GOT3 (cell line): Measurements from ENCODE around the gene NUP214.
"Not testable (repeated sequence)": the region's sequence is repeated elsewhere in the genome, so short reads cannot be mapped to it uniquely, and the experiment has no call there.

Experiments used
- DNase-seq: peaks from one replicate; lab custom pipeline; 2025; ENCODE audit warnings: mixed read lengths; lab: John Stamatoyannopoulos, UW

NUP214 gene

DNA sequence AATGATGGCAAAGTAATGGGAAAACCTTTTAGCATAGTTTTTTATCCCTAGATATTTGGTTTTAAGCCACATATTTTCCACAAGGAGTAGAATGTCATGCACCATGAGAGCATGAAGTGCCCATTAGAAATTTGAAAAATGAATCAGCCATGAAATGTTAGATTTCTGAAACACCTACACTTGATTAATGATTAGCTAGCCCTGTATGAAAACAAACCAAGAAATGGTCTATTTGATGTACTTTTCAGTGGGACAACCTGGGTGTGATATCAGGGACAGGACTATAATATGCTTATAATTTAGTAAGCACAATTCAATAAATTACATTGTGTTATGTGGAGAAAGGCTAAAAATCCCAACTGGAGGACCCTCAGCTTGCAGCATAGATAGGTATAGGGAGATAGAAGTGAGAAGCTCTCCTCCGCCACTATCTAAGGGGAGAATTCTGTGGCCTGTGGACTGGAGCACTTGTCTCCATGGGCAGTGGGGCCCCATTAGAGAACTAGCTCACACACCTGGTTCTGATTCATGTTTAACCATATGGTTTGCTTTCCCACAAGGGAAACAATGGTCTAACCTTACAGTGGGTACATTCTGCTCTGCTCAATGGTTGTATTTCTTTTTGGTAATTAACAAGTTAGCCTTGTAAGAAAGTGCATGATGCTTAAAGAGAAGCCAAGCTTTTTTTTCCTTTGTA lies 35.2 kb downstream of the NUP214 start:
- DNase-seq, result no peak

DNA sequence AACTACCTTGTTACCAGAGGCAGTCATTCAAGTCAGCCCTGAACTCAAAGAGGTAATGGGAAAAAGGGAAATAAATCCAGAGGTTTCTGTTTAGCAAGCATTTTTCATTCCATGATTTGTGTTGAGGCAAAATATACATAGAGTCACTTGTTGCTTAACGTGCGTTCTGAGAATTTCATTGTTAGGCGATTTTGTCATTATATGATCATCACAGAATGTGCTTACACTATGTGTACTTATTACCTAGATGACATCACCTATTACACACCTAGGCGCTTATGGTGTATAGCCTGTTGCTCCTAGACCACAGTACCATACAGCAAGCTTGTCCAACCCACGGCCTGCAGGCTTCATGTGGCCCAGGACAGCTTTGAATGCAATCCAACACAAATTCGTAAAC lies 36.2 kb downstream of the NUP214 start:
- no peak for DNase-seq

DNA sequence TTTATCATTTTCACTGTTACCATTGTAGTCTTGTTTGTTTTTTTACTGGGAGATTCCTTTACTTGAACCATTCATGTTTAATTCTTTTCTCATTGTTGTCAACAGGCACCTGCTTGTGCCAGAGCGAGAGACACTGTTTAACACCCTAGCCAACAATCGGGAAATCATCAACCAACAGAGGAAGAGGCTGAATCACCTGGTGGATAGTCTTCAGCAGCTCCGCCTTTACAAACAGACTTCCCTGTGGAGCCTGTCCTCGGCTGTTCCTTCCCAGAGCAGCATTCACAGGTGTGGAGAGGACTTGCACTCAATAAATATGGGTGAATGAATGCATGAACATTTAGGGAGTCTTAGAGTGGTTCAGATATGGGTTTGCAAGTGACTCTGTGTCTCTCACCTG lies 37.5 kb downstream of the NUP214 start:
- DNase-seq, result no peak

DNA sequence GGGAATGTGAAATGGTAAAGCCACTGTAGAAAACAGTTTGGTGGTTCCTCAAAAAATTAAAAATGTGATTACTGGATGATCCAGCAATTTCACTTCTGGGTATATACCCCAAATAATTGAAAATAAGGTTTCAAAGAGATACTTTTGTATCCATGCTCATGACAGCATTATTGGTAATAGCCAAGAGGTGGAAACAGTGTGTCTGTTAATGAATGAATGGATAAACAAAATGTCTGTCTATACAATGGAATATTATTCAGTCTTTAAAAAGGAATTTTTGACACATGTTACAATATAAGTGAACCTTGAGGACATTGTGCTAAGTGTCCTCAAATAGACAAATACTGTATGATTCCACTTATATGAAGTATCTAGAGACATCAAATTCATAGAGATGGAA lies 40.1 kb downstream of the NUP214 start:
- DNase-seq, result no peak

DNA sequence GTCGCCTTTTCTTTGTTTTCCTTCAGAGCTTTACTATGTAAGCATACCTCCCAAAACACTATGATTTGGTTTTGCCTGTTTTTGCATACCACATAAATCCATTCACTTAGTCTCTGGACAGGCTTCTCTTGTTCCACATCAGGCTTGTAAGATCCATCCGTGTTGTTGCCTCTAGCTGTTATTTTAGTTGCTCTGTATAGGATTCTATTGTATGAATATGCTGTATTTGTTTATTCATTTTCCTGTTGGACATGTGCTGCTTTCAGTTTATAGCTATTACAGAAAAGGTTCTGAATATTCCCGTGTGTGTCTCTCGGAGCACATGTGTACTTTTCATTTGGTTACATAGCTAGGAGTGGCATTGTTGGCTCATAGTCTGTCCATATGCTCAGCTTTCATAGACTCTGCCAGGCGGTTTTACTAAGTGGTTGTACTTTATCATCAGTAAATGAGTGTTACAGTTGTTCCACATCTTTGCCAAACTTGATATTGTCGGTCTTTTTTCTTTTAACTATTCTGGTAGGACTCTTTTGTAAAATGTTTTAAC lies 41.8 kb downstream of the NUP214 start:
- no peak for DNase-seq

DNA sequence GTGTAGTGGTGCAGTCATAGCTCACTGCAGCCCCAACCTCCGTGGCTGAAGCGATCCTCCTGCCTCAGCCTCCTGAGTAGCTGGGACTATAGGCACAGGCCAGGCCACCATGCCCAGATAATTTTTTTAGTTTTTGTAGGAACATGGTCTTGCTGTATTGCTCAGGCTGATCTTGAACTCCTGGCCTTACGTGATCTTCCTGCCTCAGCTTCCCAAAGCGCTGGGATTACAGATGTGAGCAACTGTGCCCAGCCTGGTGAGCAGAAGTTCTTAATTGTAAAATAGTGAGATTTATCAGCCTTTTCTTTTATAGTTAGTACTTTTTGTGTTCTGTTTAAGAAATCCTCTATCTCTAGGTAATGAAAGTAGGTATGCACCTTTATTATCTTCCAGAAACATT lies 42.5 kb downstream of the NUP214 start:
- no peak for DNase-seq

DNA sequence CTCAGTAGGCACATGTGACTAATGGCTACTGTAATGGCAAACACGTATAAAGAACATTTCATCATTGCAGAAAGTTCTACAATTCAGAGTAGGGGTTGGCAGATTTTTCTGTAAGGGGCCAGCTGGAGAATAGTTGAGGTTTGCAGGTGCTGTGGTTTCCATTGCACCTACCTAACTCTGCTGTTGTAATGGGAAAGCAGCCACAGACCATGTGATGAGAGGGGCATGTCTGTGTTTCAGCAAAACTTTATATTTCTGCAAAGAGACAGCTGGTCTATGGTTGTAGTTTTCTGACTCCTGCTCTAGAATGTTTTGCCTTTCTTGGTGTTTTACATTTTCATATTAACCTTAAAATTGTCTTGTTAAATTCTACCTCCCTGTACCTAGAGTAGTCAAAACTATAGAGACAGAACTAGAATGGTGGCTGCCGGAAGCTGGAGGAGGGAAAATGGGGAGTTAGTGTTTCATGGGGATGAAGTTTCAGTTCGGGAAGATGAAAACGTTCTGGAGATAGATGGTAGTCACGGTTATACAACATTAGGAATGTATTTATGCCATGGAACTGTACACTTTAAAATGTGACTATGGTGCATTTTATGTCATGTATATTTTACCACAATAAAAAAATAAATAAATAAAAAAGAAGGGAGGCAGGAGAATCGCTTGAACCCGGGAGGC lies 44.3 kb downstream of the NUP214 start:
- DNase-seq, result no peak

DNA sequence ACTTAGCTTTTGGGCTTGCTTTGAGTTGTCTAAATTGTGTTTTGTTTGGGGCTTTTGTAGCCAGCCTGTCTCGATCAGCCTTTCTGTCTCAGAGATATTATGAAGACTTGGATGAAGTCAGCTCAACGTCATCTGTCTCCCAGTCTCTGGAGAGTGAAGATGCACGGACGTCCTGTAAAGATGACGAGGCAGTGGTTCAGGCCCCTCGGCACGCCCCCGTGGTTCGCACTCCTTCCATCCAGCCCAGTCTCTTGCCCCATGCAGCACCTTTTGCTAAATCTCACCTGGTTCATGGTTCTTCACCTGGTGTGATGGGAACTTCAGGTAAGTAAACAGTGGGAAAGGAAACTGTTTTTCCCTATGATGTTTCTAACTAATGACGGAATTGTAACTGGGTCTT lies 48.6 kb downstream of the NUP214 start:
- no peak for DNase-seq

DNA sequence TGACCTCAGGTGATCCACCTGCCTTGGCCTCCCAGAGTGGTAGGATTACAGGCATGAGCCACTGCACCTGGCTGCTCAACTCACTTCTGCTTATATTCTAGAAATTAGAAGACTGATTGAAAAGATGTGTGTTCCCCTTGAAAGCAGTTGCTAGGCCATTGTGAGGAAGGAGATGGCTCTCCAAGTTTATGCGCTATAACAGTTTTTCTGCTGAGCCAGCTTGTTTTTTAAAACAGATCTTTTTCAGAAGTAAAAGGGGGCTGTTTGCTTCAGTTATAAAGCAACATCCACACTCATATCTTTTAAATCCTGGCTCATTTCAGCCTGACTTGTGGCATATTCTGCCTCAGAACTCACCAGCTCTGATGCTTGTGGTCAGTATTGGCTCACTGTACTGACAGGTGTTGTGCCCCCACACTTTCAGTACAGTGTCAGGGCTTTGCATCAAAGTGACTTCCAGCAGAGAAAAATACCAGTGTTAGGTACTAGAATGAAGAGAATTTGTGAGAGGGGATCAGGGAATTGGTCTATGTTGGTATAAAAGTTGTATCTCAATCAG lies 49.4 kb downstream of the NUP214 start:
- no peak for DNase-seq

DNA sequence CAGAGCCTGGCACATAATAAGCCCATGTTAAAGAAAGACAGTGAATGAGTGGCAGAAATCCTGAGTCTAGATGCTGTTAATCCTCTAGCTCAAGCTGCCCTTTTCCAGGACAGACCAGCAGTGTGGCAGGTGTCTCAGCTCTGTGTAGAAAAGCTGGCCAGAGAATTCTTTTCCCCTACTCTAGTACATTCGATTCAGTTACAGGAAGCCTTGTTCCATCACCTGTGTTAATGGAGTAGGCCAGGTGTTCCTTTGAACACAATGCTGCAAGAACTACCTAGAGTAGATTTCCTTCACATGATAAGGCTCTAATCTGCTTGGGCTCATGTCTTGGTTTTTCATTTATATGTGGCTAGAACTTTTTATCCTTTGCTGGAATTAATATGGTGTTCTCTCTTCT lies 52.5 kb downstream of the NUP214 start:
- no peak for DNase-seq

DNA sequence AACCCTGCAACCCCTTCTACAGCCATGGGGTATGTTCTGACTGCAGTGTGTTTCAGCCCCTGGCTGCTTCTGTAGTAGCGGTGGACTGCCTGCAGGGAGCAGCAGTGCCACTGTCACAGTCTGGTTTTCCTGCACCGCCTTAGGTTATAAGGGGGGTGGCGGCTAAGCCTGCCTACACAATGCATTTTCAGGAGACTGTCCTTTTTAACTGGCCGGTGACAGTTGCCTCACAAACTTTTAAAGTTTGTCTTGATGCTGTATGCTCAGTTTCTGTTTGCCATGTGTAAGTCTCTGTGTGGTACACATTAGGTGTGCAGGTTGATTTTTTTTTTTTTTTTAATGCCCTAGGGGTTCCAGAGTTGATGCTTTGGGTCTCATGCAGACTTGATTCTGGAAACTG lies 53.0 kb downstream of the NUP214 start:
- no peak for DNase-seq

DNA sequence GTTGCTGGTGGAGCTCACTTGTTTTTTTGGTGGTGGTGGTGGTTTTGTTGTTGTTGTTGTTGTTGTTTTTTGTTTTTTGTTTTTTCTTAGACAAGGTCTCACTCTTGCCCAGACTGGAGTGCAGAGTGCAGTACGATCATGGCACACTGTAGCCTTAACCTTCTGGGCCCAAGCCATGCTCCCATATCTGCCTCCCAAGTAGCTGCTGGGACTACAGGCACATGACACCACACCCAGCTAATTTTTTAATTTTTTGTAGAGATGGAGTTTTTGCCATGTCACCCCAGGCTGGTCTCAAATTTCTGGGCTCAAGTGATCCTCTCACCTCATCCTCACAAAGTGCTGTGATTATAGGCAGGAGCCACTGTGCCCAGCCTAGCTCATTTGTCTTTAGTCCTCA lies 53.5 kb downstream of the NUP214 start:
- DNase-seq, result no peak

DNA sequence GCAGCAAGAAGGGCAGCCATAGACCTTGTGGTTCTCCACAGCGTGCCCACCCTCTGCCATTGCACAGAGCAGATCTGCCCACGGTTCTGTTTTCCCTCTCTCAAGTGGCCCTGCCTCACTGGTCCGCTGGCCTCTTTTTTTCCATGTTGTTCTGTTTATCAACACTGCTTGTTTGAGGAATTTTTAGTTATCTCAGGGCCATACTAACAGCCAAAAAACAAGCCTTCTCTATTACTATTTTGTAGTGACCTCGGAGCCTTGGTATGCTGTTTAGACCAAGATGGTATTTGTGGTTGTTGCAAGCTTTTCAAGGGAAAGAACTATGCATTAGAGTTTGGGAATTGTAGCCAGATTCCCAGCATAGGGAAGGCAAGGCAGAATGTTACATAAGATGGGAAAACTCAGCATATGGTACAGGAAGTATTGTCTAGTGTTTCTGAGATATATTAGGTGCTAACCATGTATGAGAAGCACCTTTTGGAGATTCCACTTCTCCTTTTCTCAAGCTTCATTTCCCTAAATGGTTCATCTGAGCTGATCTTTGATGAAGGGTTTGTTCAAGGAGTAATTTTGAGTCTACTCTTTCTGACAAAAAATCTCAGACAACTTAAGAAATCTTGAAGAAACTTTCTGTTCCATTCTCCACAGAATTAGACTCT lies 54.3 kb downstream of the NUP214 start:
- no peak for DNase-seq

DNA sequence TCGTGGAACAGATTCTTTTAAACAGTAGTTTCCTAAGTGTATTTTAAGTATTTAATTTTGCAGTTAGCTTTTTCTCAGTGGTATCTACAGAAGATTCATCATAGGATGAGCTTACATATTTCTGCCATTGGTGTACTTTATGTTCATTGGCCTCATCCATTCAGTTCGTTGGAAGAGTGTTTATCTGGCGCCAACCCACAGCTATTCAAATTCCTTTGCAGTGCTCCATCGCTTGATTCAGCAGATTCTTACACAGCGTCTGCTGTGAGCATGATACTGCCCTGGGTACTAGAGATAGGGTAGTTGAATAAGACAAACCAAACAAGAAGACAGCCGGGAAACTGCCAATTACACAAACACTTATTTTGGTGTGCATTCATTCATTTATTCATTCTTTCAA lies 55.1 kb downstream of the NUP214 start:
- DNase-seq, result no peak

DNA sequence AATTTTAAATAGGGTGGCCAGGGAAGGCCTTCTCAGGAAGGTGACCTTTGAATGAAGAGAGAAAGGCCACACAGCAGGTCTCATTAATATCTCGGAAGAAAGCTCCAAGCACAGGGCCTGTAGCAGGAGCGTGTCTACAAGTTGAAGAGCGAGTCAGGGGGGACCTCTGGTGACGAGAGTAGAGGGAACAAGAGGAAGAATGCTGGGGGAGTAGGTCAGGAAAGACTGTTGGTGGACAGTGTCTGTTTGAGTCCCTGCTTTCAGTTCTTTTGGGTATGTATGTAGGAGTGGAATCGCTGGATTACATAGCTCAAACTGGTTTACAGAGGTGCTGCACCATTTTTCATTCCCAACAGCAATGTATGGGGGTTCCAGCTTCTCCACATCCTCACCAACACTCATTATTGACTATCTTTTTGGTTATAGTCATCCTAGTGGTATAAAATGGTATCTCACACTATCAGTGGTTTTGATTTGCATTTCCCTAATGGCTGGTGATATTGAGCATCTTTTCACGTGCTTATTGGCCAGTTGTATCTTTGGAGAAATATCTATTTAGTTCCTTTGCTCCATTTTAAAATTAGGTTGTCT lies 55.8 kb downstream of the NUP214 start:
- DNase-seq, result no peak

DNA sequence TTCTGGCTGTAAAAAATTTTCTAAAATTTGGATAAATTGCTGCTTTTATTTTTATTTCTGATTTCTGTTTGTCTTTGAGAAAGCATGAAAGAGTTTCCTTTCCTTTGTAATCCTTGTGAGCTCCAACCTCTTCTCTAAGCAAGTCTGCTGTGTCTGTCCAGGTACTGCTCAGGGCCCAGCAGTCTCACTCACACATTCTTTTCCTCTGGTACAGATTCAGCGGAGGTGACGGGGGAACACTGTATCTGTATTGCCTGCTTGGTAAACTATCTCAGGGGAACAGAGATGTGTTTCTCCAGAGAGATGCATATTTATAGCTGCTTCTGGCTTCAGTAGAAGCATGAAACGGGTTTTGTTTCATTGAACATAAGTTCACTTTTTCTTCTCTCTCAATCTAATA lies 60.5 kb downstream of the NUP214 start:
- no peak for DNase-seq

DNA sequence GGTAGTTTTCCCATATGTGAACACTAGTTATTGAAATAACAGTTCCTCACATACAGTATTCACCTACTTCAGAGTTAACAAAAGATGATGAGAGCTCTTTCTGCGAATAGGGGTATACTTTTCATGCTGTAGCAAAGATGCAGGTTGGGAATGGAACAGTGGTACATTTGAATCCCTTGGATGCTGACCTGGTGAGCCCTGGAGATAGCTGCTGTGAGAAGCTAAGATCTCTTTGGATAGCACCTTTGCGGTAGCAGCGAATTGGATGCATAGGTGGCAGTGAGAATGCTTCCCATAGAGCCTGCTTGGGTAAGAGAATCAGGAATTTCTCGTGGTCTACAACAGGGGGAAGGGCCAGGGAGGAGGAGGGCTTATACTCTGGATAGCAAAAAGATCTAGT lies 61.2 kb downstream of the NUP214 start:
- DNase-seq, result no peak

DNA sequence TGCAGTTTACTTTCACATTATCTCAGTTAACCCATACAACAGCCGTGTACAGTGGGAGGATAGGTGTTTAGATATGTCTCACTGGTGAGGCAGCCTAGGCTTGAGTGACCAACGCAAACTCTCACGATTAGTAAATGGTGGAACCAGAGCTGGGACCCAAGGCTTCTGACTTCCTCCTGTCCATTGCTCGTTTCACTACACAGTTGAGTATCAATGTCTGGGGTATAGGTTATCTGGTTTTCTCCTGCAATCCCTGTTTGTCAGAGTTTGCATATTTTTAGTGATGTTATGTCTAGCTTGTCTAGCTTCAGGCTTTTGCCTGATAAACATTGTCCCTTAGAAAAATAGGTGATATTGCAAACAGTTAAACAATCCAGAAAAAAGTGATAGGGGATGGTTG lies 62.6 kb downstream of the NUP214 start:
- DNase-seq, result no peak

DNA sequence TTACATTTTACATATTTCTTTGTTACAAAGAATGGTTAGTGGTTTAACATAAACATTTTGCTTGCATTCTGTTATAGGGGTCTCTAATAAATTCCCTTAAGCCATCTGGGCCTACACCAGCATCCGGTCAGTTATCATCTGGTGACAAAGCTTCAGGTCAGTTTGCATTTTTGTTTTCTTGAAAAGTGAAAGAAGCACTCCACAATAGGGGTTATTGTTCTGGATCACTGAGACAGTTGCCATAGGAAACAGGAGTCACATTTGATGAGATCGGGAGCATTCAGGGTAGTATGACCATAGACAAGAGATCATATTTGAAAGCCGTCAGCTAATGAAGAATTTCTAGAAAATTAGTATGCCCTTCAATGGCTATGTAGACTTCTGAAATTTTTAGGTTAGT lies 63.6 kb downstream of the NUP214 start:
- no peak for DNase-seq

DNA sequence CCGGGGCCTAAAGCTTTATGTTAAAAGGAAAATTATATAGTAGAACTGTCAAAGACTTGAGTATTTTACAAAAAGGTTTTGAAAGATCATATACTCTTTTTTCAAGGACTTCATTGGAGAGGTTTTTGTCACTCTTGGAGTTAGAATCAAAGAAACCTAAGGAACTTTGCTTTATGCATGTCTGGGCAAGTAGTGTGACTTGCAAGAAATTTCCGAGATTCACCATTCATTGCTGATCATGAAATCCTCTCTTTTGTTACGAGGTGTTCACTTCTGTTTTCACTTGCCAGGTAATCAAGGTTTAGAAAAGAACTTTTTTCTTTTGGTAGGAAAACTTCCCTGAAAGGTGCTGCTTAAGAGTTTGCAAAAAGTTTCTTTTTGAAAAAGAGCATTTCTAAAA lies 64.8 kb downstream of the NUP214 start:
- no peak for DNase-seq

DNA sequence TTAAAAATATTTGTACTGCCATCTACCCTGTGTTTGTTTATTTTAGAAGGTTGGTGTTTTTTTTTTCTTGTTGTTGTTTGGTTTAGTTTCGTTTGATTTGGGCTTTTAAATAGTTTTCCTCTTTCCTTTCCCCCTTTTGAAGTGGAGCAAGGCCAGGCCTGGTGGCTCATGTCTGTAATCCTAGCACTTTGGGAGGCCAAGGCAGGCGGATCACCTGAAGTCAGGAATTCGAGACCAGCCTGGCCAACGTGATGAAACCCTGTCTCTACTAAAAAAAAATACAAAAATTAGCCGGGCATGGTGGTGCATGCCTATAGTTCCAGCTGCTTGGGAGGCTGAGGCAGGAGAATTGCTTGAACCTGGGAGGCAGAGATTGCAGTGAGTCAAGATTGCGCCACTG lies 65.6 kb downstream of the NUP214 start:
- DNase-seq, result not testable (repeated sequence)

DNA sequence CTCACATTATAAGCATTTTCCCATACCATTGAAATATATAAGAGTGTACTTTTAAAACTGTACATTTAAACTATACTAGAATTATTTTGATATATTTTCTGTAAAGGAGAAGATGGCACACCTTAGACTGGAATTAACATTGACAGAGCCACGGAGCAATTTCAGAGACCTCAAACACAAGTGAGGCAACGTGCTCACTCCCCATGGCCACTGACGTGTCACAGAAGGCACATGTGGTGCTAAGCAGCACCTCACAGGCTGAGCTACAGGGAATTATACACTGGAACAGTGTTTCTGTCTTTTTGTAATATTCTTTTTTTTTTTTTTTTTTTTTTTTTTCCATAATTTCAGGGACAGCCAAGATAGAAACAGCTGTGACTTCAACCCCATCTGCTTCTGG lies 66.5 kb downstream of the NUP214 start:
- no peak for DNase-seq

DNA sequence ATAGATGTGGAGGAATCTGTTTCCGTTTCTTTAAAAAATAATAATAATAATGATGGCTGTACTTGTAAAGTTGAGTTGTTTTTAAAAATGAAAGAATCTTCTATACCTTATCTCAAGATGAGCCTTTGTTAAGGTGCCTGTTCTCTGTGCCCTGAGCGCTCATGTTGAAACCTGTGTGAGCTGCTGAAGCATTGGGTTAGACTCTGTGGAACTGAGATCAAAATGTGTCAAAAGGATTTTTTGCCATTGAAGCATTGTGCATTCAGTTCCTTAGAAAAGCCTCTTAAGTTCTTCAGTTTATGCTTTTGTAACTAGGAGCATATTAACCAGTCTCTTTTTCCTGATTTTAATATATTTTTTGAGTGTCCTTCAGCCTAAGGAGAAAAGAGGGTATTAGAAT lies 67.7 kb downstream of the NUP214 start:
- DNase-seq, result no peak
